ENCODE data around the gene CAMK1. TPM values are rescaled to one million over a fixed set of nuclear protein-coding genes. Genes with fewer than 3 reads are reported as not detected.
A peak's percentile ranks its signal among the peaks of the same experiment; 100 is the strongest.

CAMK1 gene
- total RNA-seq (2021; ENCODE audit: unreplicated experiment) (19.7 TPM), Bru-seq, nascent RNA (percentile 64 among the genes with signal in this experiment), BruChase-seq, experiment 1, labeled RNA remaining after a 6-hour chase (percentile 62 among the genes with signal in this experiment), BruChase-seq, experiment 2, labeled RNA remaining after a 2-hour chase (percentile 59 among the genes with signal in this experiment)
- 20.6 and 21.8 TPM in 2 replicates for polyA plus RNA-seq (2012)
- long read RNA-seq, transcript CAMK1-201 (12 exons, 1,488 nt), result major isoform, 26 of 42 reads
- long read RNA-seq, partial matches to known transcripts, result 9 of 42 reads
- long read RNA-seq, other reads (novel, unspliced or antisense), result 7 of 42 reads

DNA sequence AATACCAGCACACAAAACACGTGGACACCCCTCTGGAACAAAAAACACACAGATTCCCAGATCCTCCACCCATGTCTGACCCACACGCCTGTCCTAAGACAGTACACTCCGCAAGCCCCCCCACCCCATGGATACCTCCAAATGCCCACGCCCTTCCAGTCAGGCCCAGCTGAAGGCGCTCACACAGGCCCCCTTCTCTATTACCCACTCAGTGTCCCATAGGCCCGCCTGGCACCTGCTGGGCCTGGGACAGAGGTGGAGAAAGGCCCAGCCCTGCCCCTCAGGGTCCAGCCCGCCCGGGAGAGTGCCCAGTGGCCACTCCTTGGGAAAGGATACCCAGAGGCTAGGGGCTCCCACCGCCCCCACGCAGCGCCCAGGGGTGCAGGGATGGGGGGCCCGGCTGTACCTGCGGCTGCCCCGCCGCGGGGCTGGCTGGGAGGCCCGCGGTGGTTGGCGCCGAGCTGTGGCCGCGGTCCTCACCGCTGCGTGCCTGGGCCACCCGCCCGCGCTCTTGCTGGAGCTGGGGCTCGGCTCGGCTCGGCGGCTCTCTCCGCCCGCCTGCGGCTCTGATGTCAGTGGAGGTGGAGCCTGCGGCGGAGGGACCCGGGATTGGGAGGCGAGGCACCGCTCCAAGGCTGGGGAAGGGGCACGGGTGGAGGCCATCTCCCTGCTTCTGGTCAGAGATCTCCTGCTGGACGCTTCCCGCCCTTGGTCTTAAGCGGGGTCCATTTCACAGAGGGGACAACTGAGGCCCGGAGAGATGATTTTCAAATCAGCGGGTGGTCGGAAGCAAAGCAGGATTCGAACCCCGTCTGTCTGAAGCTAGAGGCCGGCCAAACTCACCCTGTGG lies at the start of gene CAMK1:
TSS of gene CAMK1 (minus strand) at position 522 of the 850 bp plus-strand sequence. CDS start 2,198 bp downstream, outside the sequence.
- no TSS peak for BruUV-seq (replicated peaks)
- Histone ChIP-seq H3K4me3 (replicated peaks in 1 of 2; ENCODE audit: low read depth in 1 of 2, low read length in 2 of 2) (peak within 1 kb of the TSS; percentile 70 to 73), H3K9me2 (ENCODE audit: insufficient read depth) (no peaks in the 10 kb centered on the region), H3K4me2 (ENCODE audit: low read length) (peak within 1 kb of the TSS; percentile 97), H2AFZ (ENCODE audit: low read depth, low read length, poor library complexity, severe bottlenecking) (peak within 1 kb of the TSS; percentile 77), H3K4me1 (ENCODE audit: control insufficient read depth in 1 of 2, insufficient read depth in 2 of 2, low read length in 2 of 2) (peaks cover 4 to 24% of the 10 kb centered on the region in 2 experiments), H3K36me3 (ENCODE audit: control insufficient read depth in 1 of 2, insufficient read depth in 2 of 2, low read length in 2 of 2) (0 out of 4 replicates have a peak, but pooled peaks cover 0 to 4% of the 10 kb centered on the region in 2 experiments), H3K79me2 (ENCODE audit: insufficient read depth, low read length) (peaks cover 7% of the 10 kb centered on the region; the same call in 1 of the 2 replicates), H3K9me3 (ENCODE audit: control insufficient read depth in 1 of 2, insufficient read depth in 1 of 2, low read depth in 1 of 2, low read length in 2 of 2) (no peaks in the 10 kb centered on the region), H3K27me3 (ENCODE audit: insufficient read depth, low read length) (no peaks in the 10 kb centered on the region), H3K27ac (ENCODE audit: low read depth, low read length) (peak within 1 kb of the TSS; percentile 69; the same call in 1 of the 2 replicates), H3K9ac (ENCODE audit: low read length) (peak within 1 kb of the TSS; percentile 86), H4K20me1 (ENCODE audit: insufficient read depth) (no peaks in the 10 kb centered on the region)
- intact Hi-C loops (cut with micrococcal nuclease), result no loop called here
- TF ChIP-seq, protein P1, sequence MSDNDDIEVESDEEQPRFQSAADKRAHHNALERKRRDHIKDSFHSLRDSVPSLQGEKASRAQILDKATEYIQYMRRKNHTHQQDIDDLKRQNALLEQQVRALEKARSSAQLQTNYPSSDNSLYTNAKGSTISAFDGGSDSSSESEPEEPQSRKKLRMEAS (IDR thresholded peaks at IDR 0.05), result peak; percentile 32; the same call in 1 of the 2 replicates
- TF ChIP-seq CBX3 (IDR thresholded peaks at IDR 0.05; ENCODE audit: low read depth) (no peak), EGR1 (IDR thresholded peaks at IDR 0.05; ENCODE audit: low read depth) (no peak), POLR2AphosphoS5 (IDR thresholded peaks at IDR 0.05; ENCODE audit: low read depth, low read length) (peak; percentile 92), ZFX (IDR thresholded peaks at IDR 0.05) (peak; percentile 75), YY1 (IDR thresholded peaks at IDR 0.05; ENCODE audit: extremely low read depth, insufficient replicate concordance, low read depth, low read length) (peak; percentile 12), FOSL1 (IDR thresholded peaks at IDR 0.05; ENCODE audit: low read depth) (no peak), POLR2A (IDR thresholded peaks at IDR 0.05; ENCODE audit: borderline replicate concordance, extremely low read depth, insufficient read depth, insufficient read length) (peak; percentile 83), EZH2 (IDR thresholded peaks at IDR 0.05) (no peak), SRF (IDR thresholded peaks at IDR 0.05; ENCODE audit: low read depth) (no peak)
- ChIA-PET POLR2A (no interaction called here), CTCF (interaction anchor here (1.3 kb wide), 1 partner anchor 12 kb away, joined by 3 read pairs; no protein-coding TSS in a partner anchor), RAD21 (ENCODE audit: low non-redundant PET in 1 of 2, low total read pairs in 2 of 2, uncharacterized antibody in 2 of 2, unreplicated experiment in 2 of 2) (no interaction called here)
- DNase-seq (ENCODE audit: low read depth, low spot score), result no peak
- peak; percentile 95 for ATAC-seq
